NCI-H524 (cell line): ENCODE measurements around the gene ESR1.

Experiments
- DNase-seq, 2 experiments: peaks; one replicate each; lab custom pipeline; 2025; lab: John Stamatoyannopoulos, UW

ESR1 gene

DNA sequence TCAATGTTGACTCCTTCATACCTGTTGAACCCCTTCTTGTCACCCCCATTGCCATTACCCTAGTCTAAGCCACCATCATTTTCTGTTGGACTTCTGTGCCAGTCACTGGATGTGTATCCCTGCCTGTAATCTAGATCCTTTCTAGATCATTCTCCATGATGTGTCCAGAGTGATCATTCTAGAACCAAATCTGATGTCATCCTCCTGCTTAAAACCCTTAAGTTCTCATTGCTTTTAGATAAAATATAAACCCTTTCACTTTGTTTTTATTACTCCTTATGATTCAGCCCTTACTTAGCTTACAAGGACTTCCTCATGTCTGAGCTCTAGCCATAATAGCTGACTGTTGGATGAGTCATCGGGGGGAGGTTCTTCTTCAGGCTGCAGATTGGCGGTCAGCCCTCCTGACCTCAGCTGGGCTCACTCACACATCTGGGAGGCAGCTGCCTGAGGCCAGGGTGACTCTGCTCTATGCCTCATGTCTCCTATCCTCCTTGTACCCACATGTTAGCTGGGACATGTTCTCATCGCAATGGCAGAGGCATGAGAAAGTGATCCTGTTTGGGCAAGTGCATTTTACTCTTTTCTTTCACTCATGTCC is 287.6 kb downstream of the ESR1 start:
- DNase-seq: no peak

DNA sequence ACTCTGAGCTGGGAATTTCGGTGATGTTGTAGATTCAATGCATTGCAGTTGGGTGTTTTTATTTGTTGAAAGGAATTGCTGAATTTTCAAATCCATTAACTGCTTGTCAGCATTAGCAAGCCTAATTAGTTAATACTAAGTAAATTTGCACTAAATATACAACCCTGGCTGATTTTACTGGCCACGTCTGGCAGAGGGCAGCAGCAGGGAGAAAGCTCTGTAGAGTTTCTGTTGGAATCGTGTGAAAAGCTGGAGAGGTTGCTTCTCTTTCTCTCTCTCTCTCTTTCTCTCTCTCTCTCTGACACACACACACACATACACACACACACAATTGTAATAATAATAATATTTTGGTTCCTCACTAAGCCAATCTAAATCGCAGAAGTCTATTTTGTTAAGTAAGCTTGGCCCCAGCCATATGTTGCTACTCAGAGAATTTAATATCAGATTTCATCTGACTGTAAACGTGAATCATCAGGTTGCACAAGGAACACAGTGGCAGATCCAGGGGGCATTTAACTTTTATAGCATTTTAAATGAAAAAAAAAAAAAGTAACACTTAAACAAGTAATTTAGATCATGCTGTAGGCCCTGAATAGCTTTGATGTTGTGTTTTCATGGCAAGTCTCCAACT is 289.5 kb downstream of the ESR1 start:
- peak; percentile 56 to 92 for DNase-seq

DNA sequence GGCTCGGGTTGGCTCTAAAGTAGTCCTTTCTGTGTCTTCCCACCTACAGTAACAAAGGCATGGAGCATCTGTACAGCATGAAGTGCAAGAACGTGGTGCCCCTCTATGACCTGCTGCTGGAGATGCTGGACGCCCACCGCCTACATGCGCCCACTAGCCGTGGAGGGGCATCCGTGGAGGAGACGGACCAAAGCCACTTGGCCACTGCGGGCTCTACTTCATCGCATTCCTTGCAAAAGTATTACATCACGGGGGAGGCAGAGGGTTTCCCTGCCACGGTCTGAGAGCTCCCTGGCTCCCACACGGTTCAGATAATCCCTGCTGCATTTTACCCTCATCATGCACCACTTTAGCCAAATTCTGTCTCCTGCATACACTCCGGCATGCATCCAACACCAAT is 291.2 kb downstream of the ESR1 start:
- no peak for DNase-seq

DNA sequence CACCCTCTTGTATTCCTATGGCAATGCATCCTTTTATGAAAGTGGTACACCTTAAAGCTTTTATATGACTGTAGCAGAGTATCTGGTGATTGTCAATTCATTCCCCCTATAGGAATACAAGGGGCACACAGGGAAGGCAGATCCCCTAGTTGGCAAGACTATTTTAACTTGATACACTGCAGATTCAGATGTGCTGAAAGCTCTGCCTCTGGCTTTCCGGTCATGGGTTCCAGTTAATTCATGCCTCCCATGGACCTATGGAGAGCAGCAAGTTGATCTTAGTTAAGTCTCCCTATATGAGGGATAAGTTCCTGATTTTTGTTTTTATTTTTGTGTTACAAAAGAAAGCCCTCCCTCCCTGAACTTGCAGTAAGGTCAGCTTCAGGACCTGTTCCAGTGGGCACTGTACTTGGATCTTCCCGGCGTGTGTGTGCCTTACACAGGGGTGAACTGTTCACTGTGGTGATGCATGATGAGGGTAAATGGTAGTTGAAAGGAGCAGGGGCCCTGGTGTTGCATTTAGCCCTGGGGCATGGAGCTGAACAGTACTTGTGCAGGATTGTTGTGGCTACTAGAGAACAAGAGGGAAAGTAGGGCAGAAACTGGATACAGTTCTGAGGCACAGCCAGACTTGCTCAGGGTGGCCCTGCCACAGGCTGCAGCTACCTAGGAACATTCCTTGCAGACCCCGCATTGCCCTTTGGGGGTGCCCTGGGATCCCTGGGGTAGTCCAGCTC is 292.1 kb downstream of the ESR1 start:
- no peak for DNase-seq

DNA sequence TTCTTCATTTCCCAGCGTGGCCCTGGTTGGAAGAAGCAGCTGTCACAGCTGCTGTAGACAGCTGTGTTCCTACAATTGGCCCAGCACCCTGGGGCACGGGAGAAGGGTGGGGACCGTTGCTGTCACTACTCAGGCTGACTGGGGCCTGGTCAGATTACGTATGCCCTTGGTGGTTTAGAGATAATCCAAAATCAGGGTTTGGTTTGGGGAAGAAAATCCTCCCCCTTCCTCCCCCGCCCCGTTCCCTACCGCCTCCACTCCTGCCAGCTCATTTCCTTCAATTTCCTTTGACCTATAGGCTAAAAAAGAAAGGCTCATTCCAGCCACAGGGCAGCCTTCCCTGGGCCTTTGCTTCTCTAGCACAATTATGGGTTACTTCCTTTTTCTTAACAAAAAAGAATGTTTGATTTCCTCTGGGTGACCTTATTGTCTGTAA is 292.7 kb downstream of the ESR1 start:
- DNase-seq: peak; percentile 59 to 95

DNA sequence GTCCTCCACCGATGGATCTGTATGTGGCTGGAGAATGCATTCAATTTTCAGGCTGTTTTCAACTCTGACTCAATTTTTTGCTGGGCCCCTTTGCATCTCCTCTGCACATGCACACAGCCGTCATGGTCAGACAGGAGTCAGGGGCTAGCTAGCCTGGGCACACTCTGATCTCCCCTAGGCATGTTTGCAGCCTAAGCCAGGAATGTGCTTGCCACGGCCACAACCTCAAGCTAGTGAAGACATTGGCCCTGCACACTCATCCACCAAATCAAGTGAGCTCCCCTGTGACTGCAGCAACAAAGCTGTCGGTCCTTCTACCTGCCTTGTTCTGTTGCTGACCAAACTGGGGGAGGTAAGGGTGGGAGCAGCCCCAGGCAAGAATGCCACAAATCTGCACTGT is 300.5 kb downstream of the ESR1 start:
- DNase-seq: no peak

DNA sequence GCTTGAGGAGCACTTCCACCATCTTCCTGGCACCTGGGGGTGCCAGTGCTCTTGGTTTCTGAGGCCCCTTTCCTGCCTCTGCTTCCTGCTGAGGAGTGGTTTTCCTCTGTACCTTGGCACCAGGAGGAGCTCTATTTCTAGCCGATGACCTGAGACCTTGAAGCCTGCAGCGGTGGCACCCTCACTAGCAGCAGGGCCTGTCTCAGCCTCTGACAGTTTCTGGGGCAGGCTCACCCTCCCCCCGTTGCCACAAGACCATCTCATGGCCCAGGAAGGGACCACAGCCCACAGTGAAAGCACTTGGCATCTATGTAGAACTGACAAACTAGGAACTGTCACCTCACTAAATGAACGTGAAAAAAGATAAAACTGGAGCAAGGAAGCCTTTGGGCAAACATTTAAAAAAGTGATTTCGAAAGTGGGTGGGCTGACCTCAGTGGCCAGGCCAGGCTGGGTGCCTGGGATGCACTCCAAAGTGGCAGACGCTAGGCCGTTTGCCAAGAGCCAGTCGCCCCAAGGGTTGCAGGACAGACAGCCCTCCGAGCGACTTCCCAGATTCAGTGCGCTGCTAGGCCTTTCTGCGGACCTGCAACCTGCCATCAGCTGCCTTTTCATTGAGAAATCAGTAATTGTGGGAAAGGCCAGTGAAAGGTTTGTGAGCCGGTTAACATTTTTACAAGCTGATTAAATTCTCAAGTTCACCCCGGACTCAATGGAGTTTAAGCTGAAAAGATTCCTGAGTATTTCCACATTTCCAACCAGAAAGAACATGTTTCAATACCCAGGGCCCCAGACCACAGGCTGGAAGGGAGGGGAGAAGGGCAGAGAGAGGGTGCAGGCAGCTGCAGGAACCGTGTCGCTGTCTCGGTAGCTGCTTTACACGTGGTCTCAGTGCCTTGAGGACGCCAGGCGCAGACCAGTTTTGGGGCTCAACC is 303.7 kb downstream of the ESR1 start:
- DNase-seq: no peak

DNA sequence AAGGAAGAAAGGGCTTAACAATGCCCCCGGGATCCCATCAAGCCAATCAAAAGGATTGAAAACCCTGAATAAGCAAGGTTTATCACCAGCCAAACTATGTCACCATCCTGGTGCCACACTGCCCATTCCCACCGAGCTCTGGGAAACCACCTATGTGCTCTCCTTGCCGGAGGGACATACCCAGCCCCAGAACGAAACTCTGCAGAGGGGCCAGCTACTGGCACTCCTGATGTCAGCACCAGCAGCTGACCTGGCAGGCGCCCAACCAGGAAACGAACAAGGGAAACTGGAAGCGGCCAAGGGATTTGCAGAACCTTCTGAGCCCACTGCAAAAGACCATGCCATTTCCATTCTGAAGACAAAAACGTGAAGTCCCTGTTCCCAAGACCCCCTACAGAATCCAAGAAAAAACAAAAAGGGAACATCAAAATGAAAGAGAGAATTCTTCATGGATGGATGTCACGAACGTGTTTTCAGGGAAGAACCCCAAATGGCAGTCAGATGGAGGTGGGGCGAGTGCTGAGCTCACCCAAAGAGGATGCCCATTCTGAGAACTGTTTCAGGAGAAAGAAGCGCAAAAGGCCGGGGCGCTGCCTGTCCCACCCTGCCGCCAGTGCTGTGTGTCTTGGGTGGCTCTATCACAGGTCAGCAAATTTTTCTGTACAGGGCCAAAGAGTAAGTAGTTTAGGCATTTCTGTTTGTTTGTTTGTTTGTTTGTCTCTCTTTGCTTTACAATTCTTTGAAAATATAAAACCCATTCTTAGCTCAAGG is 305.2 kb downstream of the ESR1 start:
- DNase-seq: peak in 1 of 2 experiments; percentile 12

DNA sequence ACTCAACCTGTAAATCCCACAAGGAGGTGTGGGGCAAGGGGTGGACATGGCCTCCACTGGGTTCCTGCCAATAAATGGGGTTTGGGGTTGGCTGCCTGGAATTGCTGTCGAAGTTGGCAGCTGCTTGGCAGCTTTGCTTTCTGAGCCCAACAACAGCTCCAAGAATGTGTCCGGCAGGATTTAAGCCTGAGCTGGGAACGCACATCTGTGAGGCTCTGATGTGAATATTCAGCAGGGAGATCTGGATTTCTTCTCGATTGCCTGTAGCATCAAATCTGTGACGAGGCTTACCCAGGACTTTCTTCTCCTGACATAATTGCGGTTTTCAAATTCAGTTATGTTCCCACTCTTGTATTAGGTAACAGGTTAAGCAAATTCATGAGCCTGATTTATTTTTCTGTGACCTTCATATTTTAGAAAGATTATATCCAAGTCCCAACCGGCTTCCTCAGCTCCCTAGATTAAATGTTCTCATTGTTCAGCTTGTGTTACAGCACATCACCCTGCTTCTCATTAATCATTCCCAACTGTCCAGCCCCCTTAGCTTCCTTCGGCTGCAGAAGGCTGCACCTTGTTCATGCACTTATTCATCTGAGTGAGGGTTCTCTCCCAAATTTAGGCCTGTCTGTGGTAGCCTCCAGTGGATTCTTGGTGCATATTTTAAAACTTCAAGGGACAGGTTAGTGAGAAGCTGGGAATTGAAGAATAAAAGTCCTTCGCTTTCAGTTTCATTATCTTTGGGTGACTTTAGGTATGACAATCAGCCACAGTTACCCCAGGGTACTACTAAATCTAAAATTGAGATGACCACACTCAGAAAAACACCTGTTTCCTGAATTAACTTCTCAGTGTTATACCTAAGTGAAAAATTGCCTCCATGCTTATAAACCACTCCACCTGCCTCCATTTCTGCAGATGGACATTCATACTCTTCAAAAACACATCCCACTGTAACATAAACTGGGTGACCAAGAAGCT is 310.0 kb downstream of the ESR1 start:
- DNase-seq: no peak

DNA sequence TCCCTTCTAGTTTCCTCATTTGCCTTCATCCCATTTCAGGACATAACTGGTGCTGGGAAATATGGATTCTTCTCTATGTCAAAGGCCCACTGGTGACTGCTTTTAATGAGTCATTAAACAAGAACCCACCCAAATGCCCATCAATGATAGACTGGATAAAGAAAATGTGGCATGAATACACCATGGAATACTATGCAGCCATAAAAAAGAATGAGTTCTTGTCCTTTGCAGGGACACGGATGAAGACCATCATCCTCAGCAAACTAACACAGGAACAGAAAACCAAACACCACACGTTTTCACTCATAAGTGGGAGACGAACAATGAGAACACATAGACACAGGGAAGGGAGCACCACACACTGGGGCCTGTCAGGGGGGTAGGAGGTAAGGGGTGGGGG is 310.7 kb downstream of the ESR1 start:
- no peak for DNase-seq

DNA sequence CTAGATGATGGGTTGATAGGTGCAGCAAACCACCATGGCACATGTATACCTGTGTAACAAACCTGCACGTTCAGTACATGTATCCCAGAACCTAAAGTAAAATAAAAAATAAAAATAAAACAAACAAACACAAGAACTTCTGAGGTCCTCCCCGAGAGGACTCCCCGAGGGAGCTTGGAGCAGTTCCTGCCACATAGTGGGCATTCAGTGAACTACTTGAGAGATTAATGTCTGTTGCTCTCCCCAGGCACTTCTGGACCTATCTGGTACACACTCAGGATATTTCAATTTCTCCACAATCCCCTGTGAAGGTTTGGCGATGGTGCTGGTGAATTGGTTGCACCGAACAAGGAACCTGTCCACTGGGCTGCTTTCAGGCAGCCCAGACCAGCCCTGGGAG is 311.2 kb downstream of the ESR1 start:
- DNase-seq: peak in 1 of 2 experiments; percentile 34

DNA sequence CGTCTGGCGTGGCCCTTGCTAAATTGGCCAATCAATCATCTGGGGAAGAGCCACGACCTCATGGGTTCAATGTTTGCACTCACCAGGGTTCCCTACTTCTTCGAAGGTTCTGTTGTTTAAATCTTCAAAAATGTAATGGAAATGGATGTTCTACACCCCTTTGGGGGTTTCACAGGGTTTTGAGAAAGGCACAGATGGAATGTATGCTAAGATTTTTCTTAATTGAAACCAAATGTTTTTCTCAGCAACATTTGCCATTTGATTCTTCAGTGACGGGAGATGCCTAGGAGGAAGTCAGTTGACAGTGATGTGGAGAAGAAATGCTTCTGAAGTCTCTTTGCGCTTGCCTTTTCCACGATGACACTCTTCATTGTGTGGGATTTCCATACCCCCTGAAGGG is 312.3 kb downstream of the ESR1 start:
- DNase-seq: no peak

DNA sequence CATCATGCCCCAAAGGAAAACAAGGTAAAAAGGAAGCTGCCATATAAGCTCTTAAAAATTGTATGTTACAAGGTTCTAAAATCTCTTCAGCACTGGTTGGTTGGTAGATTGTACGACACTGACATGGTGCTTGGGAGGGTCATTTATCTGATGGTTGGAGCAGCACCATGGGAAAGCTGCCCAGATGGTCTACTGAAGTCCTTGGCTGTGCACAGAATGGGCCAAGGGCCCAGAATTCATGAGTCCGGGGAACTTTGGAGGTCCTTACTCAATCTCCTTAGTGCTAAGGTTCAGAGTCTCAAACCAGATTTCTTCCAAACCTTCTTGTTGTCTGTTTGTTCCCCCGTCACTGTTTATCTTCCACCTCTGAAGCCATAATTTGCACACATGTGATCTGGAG is 314.4 kb downstream of the ESR1 start:
- DNase-seq: no peak

DNA sequence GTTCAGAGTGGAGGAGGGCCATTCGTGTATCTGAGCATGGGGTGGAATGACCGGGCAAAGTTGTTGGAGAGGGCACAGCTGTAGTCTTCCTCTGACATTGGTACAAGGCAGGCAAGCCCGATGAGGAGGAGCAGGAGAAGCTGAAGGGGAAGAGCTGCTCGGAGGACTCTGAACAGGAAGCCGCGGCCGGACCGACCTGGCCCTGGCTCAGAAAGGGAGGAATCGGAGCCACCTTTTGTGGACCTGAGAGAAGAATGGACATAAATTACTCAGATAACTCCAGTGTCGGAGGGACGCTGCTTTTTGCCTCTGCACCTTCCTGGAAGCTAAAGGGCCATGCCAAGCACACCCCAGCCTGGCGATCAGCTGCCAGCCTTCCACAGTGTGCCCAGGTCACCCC is 315.0 kb downstream of the ESR1 start:
- no peak for DNase-seq

DNA sequence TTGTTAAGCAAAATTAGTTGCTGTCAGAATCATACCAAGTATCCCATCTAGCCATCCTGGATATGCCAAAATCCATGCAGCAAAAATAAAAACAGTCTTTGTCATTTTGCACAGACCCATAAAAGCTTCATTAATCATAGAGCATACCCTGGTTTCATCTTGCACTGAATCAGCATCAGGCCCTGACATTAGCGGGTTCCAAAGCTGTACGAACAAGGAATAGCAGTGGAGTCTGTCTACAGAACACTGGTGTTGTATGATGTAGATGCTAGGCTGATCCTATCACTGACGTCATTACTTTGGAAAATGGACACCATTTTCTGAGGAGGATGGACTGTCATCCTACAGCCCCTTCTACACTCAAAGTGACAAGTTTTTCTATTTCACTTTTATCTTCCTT is 315.6 kb downstream of the ESR1 start:
- no peak for DNase-seq

DNA sequence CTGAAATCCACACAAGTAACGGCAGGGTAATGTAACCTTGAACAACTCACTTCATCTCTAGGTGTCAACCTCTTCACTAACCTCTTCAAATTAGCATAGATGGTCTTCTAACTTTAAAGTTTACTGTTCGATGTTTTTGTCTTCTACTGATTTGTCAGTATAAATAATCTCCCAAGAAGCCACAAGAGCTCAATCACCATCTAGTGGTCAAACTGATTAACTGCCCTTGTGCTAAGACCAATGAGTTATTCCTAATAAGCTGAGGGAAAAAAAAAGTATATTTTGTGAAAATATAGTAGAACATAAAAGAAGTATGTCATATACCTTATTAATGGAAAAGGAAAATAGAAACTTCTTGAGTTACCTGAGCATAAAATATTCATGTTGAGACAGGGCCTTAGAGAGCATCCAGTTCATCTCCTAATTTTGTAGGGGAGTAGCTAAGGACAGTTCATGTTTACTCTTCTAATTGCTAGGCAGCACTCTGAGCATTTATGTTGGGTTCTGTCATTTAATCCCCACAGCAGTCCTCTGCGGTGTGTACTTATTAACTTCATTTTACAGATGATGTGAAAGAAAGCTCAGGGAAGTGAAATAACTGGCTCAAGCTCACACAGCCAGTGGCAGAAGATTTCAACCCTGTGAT is 317.1 kb downstream of the ESR1 start:
- peak; percentile 18 to 65 for DNase-seq

DNA sequence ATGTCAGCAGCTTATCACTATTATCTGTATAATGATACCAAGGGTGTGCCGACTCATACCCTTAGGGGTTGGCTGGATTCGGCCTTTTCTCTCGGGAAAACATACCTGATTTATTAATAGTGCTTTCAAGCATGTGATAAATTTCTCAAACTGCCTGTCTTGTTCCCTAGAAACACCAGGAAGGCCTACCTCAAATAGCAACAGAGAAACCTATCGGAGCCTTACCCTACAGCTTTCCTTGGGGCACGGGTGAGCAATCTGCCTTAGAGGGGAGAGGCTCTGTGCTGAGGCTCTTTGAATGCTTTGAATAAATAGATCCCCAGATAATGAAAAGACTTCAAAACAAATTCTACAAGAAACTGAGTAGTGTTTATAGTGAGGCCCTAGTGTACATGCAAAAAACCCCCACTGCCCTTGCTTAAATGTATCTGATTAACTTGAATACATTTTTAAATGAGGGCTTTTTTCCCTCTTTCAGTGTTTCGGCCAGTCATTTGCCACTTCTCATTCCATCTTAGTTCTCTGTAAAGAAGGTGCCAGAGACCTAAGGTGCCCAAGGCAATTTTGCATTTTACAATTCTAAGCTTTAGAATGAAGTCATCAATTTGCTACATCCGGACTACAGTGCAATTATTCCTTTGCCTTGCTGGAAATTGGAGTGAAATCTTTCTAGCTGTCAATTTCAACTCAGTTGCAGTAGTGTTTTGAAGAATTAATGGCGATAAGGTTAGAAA is 320.1 kb downstream of the ESR1 start:
- DNase-seq: no peak

DNA sequence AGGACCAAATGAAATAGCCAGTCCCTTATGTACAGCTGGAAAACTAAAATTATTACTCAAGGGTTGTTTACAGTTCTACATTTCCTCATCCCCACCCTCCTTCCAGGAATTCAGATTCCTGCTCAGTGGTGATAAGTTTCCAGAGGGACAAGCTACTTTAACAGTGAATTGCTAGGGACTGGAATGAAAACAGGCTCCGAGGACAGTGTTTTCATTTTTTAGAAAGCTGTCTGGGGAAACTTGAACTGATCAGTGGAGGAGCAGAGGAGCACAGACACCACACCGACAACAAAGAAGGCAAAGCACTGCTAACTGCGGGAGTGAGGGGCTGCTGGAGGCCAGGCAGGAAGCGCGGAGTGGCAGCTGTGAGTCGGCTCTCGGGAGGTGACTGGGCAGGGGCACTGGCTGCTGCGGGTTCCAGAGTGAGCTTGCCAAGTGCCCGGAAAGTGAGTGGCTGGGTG is 322.2 kb downstream of the ESR1 start:
- no peak for DNase-seq

DNA sequence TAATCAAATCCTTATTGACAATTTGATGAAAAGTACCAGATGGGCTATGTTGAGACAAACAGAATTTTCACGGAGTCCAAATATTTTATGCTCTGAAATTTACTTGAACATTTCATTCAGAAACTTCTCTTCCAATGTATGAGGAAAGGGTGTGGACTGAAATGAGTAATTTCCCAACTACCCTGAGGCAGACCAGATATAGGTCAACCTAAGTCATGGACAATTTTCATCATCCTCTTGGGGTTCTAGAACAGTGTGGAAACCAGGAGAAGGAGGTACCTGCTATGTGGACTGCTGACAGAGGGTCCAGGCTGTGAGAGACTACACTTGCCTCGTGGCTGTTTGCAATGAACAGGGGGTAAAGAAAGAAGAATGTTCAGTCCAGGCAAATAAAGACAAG is 323.0 kb downstream of the ESR1 start:
- DNase-seq: no peak
